Activated CD4-positive, alpha-beta T cell treated with anti-CD3 and anti-CD28 coated beads, Interleukin-2, amount 50 U/mL, for 48 hours (primary cell): ENCODE data around the gene CROCC2.

Source experiments
- DNase-seq, 2 experiments: peaks; one replicate each; pipeline ENCODE4 v3.0.0-alpha.2; 2020

CROCC2 gene

GRCh38 chr2:240876035-240876474, 30.1 kb upstream of the CROCC2 start:
- DNase-seq: no peak

- no peak for DNase-seq
Observed at GRCh38 chr2:240876475-240877251, 29.5 kb upstream of the CROCC2 start.

- no peak for DNase-seq
Observed at GRCh38 chr2:240877460-240878340, 28.4 kb upstream of the CROCC2 start.

- DNase-seq: no peak
Observed at GRCh38 chr2:240878341-240878936, 27.7 kb upstream of the CROCC2 start.

GRCh38 chr2:240879105-240879504, 27.0 kb upstream of the CROCC2 start:
- no peak for DNase-seq

- DNase-seq: no peak
Observed at GRCh38 chr2:240881913-240882312, 24.2 kb upstream of the CROCC2 start.

GRCh38 chr2:240884221-240884620, 21.9 kb upstream of the CROCC2 start:
- no peak for DNase-seq

GRCh38 chr2:240884745-240885144, 21.4 kb upstream of the CROCC2 start:
- DNase-seq: no peak

GRCh38 chr2:240885566-240885965, 20.6 kb upstream of the CROCC2 start:
- no peak for DNase-seq

GRCh38 chr2:240886023-240886565, 20.0 kb upstream of the CROCC2 start:
- DNase-seq: no peak

GRCh38 chr2:240886678-240887609, 19.2 kb upstream of the CROCC2 start:
- no peak for DNase-seq

GRCh38 chr2:240887631-240888030, 18.5 kb upstream of the CROCC2 start:
- DNase-seq: no peak

GRCh38 chr2:240888130-240888889, 17.8 kb upstream of the CROCC2 start:
- DNase-seq: no peak

- DNase-seq: no peak
Observed at GRCh38 chr2:240888890-240889573, 17.1 kb upstream of the CROCC2 start.

GRCh38 chr2:240889601-240890560, 16.3 kb upstream of the CROCC2 start:
- no peak for DNase-seq

GRCh38 chr2:240890691-240891090, 15.4 kb upstream of the CROCC2 start:
- DNase-seq: no peak

- no peak for DNase-seq
Observed at GRCh38 chr2:240891492-240892340, 14.4 kb upstream of the CROCC2 start.

GRCh38 chr2:240892356-240892755, 13.8 kb upstream of the CROCC2 start:
- no peak for DNase-seq
